NCI-H2196 treated with DMSO at 0.1 percent for 48 hours (cell line): ENCODE measurements around the gene NAA38.
"Not testable (repeated sequence)": the region's sequence is repeated elsewhere in the genome, so short reads cannot be mapped to it uniquely, and the experiment has no call there.

Experiments used
- DNase-seq: peaks from one replicate; lab custom pipeline; 2025; ENCODE audit not compliant: unreplicated experiment; lab: John Stamatoyannopoulos, UW

Gene NAA38

DNA sequence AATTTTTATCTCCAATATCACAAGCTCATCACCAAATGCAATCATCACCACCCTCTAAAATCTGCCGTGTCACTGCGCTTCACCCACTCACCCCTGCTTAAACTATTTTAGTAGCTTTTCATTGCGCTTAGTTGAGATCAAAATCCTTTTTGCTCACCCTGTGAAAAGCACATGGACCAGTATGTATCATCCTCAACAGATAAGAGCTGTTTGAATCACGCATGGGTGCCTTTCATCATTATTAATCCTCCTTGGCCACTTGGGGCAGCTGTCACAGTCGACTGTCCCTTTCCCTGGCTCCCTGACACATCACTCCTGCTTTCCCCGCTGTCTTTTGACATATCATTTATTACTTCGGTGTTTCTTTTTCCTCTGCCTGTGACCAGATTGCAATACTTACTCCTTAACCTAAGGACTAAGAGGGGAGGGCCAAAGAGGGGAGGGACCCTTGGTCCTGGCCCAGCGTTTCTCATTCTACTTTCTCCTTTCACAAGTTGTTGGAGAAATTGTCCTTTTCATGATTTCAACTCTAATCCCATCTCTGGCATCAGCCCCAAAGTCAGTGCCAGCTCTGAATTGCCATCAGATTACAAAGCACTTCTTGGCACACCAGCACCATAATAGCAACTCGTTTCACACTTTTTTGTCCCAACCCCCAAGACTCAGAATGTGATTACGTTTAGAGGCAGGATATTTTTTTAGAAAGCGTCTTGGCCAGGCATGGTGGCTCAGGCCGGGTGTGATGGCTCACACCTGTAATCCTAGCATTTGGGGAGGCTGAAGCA lies 32.0 kb downstream of the NAA38 start:
- DNase-seq: no peak

GRCh38 chr17:7824021-7824924 lies 33.1 kb downstream of the NAA38 start:
- no peak for DNase-seq

- DNase-seq: no peak
These were observed 33.8 kb downstream of the NAA38 start for GRCh38 chr17:7823581-7824001.

GRCh38 chr17:7822126-7822525 lies 35.2 kb downstream of the NAA38 start:
- DNase-seq: no peak

- DNase-seq: no peak
These were observed 37.1 kb downstream of the NAA38 start for GRCh38 chr17:7820231-7820630.

DNA sequence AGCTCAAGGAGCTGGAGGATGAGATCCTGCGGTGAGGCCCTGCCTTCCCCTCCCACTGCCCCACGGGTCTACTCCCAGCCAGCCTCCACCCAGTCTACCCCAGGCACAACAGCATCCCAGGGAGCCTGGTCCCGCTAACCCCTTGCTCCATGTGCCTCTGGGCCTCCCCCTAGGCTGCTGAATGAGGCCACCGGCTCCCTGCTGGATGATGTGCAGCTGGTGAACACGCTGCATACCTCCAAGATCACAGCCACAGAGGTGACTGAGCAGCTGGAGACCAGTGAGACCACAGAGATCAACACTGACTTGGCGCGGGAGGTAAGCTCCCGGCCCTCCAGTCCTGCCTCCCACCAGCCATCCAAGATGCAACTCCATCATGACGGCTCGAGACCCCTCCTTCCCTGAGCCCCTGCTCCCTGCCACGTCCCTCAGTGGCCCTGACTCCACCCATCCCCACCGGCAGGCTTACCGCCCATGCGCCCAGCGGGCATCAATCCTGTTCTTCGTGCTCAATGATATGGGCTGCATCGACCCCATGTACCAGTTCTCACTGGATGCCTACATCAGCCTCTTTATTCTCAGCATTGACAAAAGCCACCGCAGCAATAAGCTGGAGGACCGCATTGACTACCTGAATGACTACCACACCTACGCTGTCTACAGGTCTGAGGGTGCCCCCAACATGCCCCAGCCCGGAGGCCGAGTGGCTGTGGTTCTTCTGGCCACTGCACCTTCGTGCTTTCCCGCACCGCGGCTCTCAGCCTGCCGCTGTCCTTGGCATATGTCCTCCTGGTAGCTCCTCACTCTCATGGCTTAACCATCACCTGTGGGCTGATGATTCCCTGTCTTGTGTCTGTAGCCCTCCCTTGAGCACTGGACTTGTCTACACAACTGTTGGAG lies 38.4 kb downstream of the NAA38 start:
- no peak for DNase-seq

DNA sequence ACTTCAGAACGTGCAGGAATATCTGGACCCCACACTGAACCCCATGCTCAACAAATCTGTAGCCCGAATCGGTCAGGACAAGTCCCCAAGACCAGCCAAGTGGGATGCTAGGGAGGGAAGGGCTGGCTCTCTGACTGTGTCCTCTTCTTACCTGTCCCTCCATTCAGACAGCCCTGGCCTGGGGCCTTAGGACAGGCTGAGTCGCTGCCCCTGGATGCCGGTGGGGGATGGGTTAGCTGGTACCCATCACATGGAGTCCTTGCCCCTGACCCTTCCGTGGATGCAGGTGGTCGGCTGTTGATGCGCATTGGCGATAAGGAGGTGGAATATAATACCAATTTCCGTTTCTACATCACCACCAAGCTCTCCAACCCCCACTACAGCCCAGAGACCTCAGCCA lies 39.3 kb downstream of the NAA38 start:
- no peak for DNase-seq

- DNase-seq: no peak
These were observed 39.8 kb downstream of the NAA38 start for GRCh38 chr17:7817643-7817964.

DNA sequence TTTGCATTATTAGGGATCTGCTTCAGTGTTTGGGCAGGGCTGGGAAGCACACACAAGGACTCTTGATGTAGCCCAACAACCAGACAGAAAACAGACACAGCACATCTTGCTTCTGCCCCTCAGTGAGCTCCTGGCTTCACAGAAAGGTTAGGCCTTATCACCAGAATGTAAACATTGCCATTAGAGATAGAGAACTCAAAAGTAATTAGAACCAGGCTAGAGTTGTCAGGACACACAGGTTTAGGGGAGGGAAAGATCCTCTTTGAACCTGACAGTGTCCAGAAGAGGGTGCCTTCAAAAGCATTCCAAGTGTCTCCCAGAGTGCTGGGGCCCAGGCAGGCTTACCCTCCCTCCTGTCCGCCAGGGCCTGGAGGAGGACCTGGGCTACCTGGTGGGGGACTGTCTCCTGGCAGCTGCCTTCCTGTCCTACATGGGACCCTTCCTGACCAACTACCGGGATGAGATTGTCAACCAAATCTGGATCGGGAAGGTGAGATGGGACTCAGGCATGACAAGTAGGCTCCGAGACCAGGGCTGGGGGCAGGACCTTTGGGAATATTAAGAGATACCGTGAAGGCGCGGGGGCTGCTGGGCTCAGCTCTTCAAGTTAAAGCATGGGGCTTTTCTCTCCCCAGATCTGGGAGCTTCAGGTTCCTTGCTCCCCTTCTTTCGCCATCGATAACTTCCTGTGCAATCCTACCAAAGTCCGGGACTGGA lies 40.3 kb downstream of the NAA38 start:
- DNase-seq: no peak

DNA sequence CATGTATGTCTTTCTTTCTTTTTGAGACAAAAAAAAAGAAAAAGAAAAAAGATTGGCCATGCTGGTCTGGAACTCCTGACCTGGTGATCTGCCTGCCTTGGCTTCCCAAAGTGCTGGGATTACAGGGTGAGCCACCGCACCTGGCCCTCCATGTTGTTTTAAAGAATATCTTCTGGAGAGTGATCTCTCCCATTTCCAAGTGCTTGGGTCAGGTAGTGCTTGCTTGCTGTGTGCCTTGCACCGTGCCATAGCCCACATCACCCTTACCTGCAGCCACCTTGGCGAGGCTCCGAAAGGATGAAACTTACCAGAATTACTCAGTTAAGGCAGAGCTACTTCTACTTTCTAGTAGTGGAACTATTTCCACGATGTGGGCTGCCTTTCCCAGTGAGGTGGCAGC lies 42.4 kb downstream of the NAA38 start:
- no peak for DNase-seq

DNA sequence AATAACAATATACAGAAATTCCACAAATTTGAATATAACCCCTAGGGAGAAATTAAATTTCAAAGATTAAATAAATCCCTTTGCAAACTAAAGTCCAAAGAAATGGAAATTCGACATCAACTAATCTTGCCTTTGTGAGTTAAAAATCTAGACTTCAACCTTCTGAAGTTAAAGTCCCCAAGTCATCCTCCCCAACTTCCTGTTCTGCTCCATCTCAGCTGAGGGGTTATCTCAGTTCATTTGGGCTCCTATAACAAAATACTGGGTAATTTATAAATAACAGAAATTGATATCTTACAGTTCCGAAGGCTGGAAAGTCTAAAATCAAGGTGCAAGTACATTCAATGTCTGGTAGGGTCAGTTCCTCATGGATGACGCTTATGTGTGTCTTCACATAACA lies 46.1 kb downstream of the NAA38 start:
- no peak for DNase-seq

GRCh38 chr17:7809791-7810343 lies 47.5 kb downstream of the NAA38 start:
- not testable (repeated sequence) for DNase-seq

DNA sequence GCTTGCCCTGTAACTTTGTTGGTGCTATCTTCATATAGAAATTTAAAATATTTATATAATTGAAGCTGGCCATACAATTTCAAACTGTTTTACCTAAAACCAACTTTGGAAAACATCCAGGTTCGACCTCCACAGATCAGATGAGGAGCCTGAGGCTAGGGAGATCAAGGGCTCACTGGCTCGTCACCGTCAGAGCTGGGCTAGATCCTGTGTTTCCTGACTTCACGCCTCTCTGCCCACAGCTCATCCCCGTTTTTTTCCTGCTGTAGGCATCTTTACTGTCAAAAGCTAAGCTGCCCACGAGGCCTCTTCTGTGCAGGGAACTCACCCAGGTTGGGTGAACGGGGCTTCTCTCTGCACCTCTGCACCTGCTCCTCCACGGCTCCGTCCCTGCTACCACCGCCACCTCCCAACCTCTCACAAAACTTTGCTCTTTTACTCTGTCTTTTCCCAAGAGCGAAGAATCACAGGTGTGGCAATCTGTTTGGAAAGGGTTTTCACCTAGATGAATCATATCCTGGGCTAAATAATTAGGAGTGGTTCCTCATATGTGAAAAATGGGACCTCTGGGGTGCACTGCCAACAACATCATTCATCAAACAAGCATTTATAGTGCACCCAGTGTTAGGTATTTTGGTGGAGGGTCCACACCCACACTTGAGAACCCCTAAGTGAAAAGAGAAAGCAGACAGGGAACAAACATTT lies 48.1 kb downstream of the NAA38 start:
- no peak for DNase-seq

DNA sequence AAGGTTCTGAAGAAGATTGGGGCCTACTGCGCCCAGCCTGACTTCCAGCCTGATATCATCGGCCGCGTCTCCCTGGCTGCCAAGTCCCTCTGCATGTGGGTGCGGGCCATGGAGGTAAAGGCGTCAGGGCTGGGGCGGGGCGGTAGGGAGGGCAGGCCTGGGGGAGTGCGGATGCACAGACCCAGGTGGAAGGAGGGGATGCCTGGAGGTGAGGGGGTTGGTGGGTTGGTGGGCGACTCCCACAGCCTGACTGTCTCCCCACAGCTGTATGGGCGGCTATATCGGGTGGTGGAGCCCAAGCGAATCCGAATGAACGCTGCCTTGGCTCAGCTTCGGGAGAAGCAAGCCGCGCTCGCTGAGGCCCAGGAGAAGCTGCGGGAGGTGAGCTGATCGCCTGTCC lies 50.2 kb downstream of the NAA38 start:
- DNase-seq: no peak
